Measurements from ENCODE around the gene RAP2A.

GRCh38 chr13:97407540-97407939 lies 26.4 kb upstream of the RAP2A start:
- TF ChIP-seq CTCF (IDR thresholded peaks at IDR 0.05) (no peak), EZH2 (IDR thresholded peaks at IDR 0.05) (no peak)

Measured in neural progenitor cell (in vitro differentiated cells).